Activated naive CD8-positive, alpha-beta T cell treated with anti-CD3 and anti-CD28 coated beads, Interleukin-2, amount 10 ng/mL, durations not matched to agents 7 days and 5 days (primary cell): ENCODE data around the gene PHACTR2. TPM values are rescaled to one million over a fixed set of nuclear protein-coding genes. Genes with fewer than 3 reads are reported as not detected.
"Not testable (repeated sequence)": the region's sequence is repeated elsewhere in the genome, so short reads cannot be mapped to it uniquely, and the experiment has no call there.

Source experiments
- ATAC-seq: fragments of 150-1000 bp; cut with Tn5 transposase; one replicate; pipeline ENCODE4 v1.10.0; 2021; ENCODE audit warnings: low read depth, moderate library complexity
- POLR2A ChIA-PET: fragments of 350-600 bp; sonication (Branson Sonifier 250); formaldehyde crosslinking; loops from one replicate; lab custom pipeline; 2021; ENCODE audit warnings: antibody characterized with exemption; lab: Charles Lee
- DNase-seq: peaks from one replicate; pipeline ENCODE4 v3.0.0; 2021
- H3K27ac Mint-ChIP-seq: one replicate; pipeline ENCODE4 v1.8.0; 2022; ENCODE audit warnings: mild to moderate bottlenecking, mixed read lengths
- H3K27me3 Mint-ChIP-seq: one replicate; pipeline ENCODE4 v1.8.0; 2022; ENCODE audit warnings: mild to moderate bottlenecking, moderate library complexity, mixed read lengths
- H3K36me3 Mint-ChIP-seq: one replicate; pipeline ENCODE4 v1.8.0; 2021; ENCODE audit warnings: mild to moderate bottlenecking, mixed read lengths
- H3K4me1 Mint-ChIP-seq: one replicate; pipeline ENCODE4 v1.8.0; 2021; ENCODE audit warnings: mixed read lengths
- H3K4me3 Mint-ChIP-seq: one replicate; pipeline ENCODE4 v1.8.0; 2022; ENCODE audit warnings: mild to moderate bottlenecking, moderate library complexity, mixed read lengths
- H3K9me3 Mint-ChIP-seq: one replicate; pipeline ENCODE4 v1.8.0; 2021; ENCODE audit warnings: mixed read lengths
- total RNA-seq, 2 experiments: library from RNA; stranded (reverse); gene quantifications; one replicate each; pipeline ENCODE4 v1.2.3, GENCODE V29; 2021

The PHACTR2 gene
- total RNA-seq, 2 experiments from 2014 or later: 29.7 to 30.5 TPM

DNA sequence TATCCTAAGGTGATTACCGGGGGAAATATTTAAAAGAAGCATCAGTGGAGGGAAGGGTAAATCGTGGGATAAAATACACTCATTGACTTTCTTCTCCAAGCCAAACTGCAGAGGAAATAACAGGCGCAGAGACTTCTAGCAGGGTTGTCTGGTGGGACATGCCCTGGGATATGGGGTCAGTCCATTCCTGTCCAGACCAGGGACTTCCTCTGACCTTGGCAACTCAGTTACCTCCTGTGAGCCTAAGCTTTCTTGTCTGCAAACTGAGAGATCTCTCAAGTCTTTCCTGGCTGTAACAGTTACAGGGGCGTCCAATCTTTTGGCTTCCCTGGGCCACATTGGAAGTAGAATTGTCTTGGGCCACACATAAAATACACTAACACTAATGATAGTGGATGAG lies 21.7 kb upstream of the PHACTR2 start:
- POLR2A ChIA-PET: no interaction called here
- no peak overlapping the region for H3K27ac Mint-ChIP-seq
- H3K27me3 Mint-ChIP-seq: no peaks in the 10 kb centered on the region
- no peak for DNase-seq
- H3K4me1 Mint-ChIP-seq: no peaks in the 10 kb centered on the region
- peaks cover 5% of the 10 kb centered on the region for H3K36me3 Mint-ChIP-seq
- no peak overlapping the region for H3K4me3 Mint-ChIP-seq
- peaks cover 6% of the 10 kb centered on the region for H3K9me3 Mint-ChIP-seq
- no peak for ATAC-seq

DNA sequence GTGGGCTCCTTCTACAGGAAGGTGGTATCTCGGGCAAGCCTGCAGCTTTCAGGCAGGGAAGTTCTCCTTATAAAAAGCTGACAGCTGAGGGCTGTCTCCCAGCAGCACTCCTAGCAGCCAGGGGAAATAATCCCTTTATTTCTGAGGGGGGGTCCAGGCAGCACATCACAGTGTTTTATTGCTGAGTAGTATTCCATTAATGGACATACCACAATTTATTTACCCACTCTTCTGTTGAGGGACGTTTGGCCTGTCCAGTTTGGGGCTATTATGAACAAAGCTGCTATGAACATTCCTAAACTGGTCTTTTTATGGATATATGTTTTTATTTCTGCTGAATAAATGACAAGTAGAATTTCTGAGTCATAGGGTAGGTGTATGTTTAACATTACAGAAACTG lies 20.0 kb upstream of the PHACTR2 start:
- POLR2A ChIA-PET: no interaction called here
- Mint-ChIP-seq H3K4me3 (no peak overlapping the region), H3K36me3 (peaks cover 5% of the 10 kb centered on the region), H3K9me3 (peaks cover 6% of the 10 kb centered on the region), H3K27ac (no peak overlapping the region), H3K27me3 (no peaks in the 10 kb centered on the region), H3K4me1 (no peaks in the 10 kb centered on the region)
- no peak for ATAC-seq
- DNase-seq: no peak

- H3K9me3 Mint-ChIP-seq, ATAC-seq, DNase-seq, H3K27me3 Mint-ChIP-seq, H3K27ac Mint-ChIP-seq, H3K4me3 Mint-ChIP-seq, H3K4me1 Mint-ChIP-seq, POLR2A ChIA-PET, H3K36me3 Mint-ChIP-seq: not testable (repeated sequence)
Observed at GRCh38 chr6:143660170-143660569, 17.6 kb upstream of the PHACTR2 start.

- H3K36me3 Mint-ChIP-seq: peaks cover 5% of the 10 kb centered on the region
- POLR2A ChIA-PET: no interaction called here
- no peak overlapping the region for H3K27ac Mint-ChIP-seq
- DNase-seq (no peak), ATAC-seq (no peak)
- H3K4me3 Mint-ChIP-seq: no peak overlapping the region
- H3K27me3 Mint-ChIP-seq: peaks cover 3% of the 10 kb centered on the region
- peaks cover 22% of the 10 kb centered on the region for H3K9me3 Mint-ChIP-seq
- no peaks in the 10 kb centered on the region for H3K4me1 Mint-ChIP-seq
Observed at GRCh38 chr6:143664171-143664570, 13.6 kb upstream of the PHACTR2 start.

DNA sequence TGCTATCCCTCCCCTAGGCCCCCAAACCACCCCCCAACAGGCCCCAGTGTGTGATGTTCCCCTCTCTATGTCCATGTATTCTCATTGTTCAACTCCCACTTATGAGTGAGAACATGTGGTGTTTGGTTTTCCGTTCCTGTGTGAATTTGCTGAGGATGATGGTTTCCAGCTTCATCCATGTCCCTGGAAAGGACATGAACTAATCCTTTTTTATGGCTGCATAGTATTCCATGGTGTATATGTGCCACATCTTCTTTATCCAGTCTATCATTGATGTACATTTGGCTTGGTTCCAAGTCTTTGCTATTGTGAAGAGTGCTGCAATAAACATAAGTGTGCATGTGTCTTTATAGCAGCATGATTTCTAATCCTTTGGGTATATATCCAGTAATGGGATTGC lies 11.8 kb upstream of the PHACTR2 start:
- H3K27me3 Mint-ChIP-seq, H3K27ac Mint-ChIP-seq, H3K4me3 Mint-ChIP-seq, ATAC-seq, DNase-seq, H3K36me3 Mint-ChIP-seq, H3K4me1 Mint-ChIP-seq, POLR2A ChIA-PET: not testable (repeated sequence)
- peaks cover 24% of the 10 kb centered on the region for H3K9me3 Mint-ChIP-seq

- H3K36me3 Mint-ChIP-seq, DNase-seq, H3K4me3 Mint-ChIP-seq, POLR2A ChIA-PET, H3K27me3 Mint-ChIP-seq, ATAC-seq, H3K27ac Mint-ChIP-seq, H3K4me1 Mint-ChIP-seq: not testable (repeated sequence)
- peaks cover 24% of the 10 kb centered on the region for H3K9me3 Mint-ChIP-seq
Observed at GRCh38 chr6:143669483-143669882, 8.3 kb upstream of the PHACTR2 start.

DNA sequence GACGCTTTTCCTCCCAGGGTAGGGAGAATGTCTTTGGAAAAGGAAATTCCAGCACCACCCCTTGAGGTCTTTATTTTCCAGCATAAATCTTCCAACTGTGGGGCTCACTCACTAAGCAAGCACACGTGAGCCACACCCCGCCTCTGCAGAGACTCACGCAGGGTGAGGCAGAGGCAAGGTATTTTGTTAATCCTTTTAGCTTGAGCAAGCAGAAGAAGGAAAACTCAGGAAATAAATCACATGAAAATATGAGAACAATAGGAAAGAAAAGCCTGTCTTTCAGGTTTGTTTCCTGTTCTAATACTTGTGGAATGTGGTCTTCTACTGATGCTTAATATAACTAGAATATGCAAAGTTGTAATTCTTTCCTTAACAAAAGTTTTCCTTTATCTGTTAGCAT lies 4.1 kb upstream of the PHACTR2 start:
- Mint-ChIP-seq H3K4me1 (peaks cover 3% of the 10 kb centered on the region), H3K4me3 (no peak overlapping the region), H3K27ac (no peak overlapping the region), H3K27me3 (peaks cover 26% of the 10 kb centered on the region), H3K9me3 (peaks cover 9% of the 10 kb centered on the region), H3K36me3 (peaks cover 2% of the 10 kb centered on the region)
- POLR2A ChIA-PET: no interaction called here
- no peak for ATAC-seq
- no peak for DNase-seq

- peaks cover 6% of the 10 kb centered on the region for H3K4me1 Mint-ChIP-seq
- ATAC-seq: no peak
- no peak for DNase-seq
- peaks cover 3% of the 10 kb centered on the region for H3K9me3 Mint-ChIP-seq
- H3K4me3 Mint-ChIP-seq: no peak overlapping the region
- POLR2A ChIA-PET: no interaction called here
- peaks cover 33% of the 10 kb centered on the region for H3K27me3 Mint-ChIP-seq
- H3K36me3 Mint-ChIP-seq: peaks cover 2% of the 10 kb centered on the region
- H3K27ac Mint-ChIP-seq: no peak overlapping the region
Observed at GRCh38 chr6:143674483-143675381, 3.0 kb upstream of the PHACTR2 start.

DNA sequence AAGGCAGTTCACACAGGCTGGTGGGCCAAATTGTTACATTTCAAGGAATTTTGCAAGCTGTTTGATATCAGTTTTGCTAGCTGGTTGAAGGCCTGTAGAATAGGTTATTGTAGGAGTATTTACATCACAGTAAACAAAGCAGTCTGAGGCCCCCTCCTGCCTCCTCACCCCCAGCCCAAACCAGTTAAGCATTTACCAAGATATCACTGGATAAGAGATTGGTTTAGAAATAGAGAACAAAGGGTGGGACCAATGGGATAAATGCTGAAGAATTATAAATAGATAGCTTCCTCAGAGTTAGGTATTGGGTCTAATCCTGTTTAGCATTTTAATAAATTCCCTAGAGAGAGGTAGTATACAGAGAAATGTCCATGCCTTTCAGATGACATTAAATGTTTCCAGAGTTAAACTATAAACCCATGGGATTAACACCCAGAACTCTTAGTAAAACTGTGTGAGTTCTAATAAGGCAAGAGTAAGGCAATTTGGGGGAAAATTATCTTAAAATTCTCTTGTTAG lies 2.3 kb upstream of the PHACTR2 start:
- Mint-ChIP-seq H3K27me3 (peaks cover 35% of the 10 kb centered on the region), H3K36me3 (peaks cover 2% of the 10 kb centered on the region), H3K4me1 (peaks cover 6% of the 10 kb centered on the region), H3K27ac (no peak overlapping the region), H3K4me3 (no peak overlapping the region), H3K9me3 (peaks cover 2% of the 10 kb centered on the region)
- DNase-seq (no peak), ATAC-seq (no peak)
- POLR2A ChIA-PET: no interaction called here

DNA sequence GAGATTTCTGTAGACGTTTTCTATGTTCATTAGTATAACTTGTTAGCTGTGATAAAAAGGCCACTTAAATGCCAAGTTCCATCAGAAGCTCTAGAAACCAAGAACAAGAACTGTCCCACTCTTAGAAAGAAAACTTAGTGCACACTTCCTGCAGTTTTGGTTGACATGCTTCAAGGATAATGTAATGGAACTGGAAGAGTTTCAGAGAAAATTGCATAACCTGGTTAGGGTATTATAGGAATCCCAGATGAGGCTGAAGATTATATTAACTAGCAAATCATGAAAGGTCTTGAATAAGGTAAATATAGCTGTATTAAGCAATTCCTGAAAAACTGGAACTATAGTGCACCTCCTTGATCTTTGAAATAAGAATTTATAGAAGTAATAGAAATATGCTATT lies 1.8 kb upstream of the PHACTR2 start:
- no peak for ATAC-seq
- peaks cover 35% of the 10 kb centered on the region for H3K27me3 Mint-ChIP-seq
- H3K4me1 Mint-ChIP-seq: peaks cover 6% of the 10 kb centered on the region

DNA sequence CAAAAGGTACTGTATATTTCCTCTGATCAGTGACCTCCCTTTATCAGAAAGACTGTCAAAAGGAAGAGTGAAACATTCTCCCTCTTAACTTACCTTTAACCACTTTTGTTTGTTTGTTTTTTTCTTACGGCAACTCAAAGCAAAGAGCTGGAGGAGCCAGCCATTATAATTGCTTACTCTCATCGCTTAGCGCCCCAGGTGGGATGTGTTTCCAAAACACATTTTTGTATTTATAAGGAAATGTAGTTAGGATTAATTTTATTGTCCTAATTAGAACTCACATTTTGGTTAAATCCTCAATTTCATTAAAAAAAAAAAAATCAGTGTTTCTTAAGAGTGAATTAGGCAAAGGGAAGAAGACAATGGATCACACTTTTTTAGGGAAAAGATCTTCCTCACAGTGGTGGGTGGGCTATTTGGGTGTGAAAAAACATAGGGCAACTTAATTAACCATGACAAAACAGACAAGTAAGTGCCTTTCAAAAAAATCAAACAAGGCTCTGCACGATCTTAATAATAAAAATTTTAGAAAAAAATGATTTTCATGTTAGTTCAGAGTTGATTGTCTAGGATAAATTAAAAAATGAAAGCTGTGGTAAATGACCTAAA lies 1.2 kb upstream of the PHACTR2 start:
- H3K4me1 Mint-ChIP-seq: peaks cover 6% of the 10 kb centered on the region
- no peaks in the 10 kb centered on the region for H3K36me3 Mint-ChIP-seq
- DNase-seq: no peak
- no peaks in the 10 kb centered on the region for H3K9me3 Mint-ChIP-seq
- H3K27ac Mint-ChIP-seq: no peak overlapping the region
- ATAC-seq: no peak
- POLR2A ChIA-PET: no interaction called here
- H3K27me3 Mint-ChIP-seq: peaks cover 35% of the 10 kb centered on the region
- H3K4me3 Mint-ChIP-seq: no peak overlapping the region

More for the DNA sequence above, 1.8 kb upstream of the PHACTR2 start:
- Mint-ChIP-seq H3K27ac (no peak overlapping the region), H3K9me3 (peaks cover 2% of the 10 kb centered on the region), H3K4me3 (no peak overlapping the region), H3K36me3 (peaks cover 2% of the 10 kb centered on the region)
- POLR2A ChIA-PET: no interaction called here
- no peak for DNase-seq

DNA sequence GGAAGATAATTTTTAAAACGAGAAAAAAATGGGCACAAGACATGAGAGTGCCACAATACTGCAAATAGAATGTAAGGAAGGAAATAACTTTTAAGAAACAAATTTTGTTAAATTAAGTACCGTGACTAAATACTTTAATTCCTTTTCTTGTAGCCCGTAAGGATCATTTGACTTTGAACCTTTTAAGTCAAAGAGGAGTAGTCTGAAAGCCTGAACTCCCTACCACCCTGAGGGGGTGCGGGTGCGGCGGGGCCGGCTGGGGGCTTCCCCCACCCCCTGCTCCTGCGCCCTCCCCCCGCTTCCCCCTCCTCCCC lies 231 bp upstream of the PHACTR2 start:
- Mint-ChIP-seq H3K27ac (no peak overlapping the region), H3K4me3 (no peak overlapping the region), H3K4me1 (peaks cover 6% of the 10 kb centered on the region), H3K9me3 (no peaks in the 10 kb centered on the region), H3K36me3 (peaks cover 2% of the 10 kb centered on the region), H3K27me3 (peaks cover 35% of the 10 kb centered on the region)
- POLR2A ChIA-PET: no interaction called here
- ATAC-seq (no peak), DNase-seq (no peak)

GRCh38 chr6:143679041-143679440 lies 1.3 kb downstream of the PHACTR2 start:
- DNase-seq (no peak), ATAC-seq (no peak)
- H3K27ac Mint-ChIP-seq: no peak overlapping the region
- POLR2A ChIA-PET: interaction anchor here (0.6 kb wide), 1 partner anchor 415 kb away, joined by 3 read pairs; no protein-coding TSS in a partner anchor
- peaks cover 35% of the 10 kb centered on the region for H3K27me3 Mint-ChIP-seq
- peaks cover 2% of the 10 kb centered on the region for H3K36me3 Mint-ChIP-seq
- peak overlapping the region; percentile 80 for H3K4me3 Mint-ChIP-seq
- no peaks in the 10 kb centered on the region for H3K9me3 Mint-ChIP-seq
- peaks cover 6% of the 10 kb centered on the region for H3K4me1 Mint-ChIP-seq

GRCh38 chr6:143680141-143680540 lies 2.4 kb downstream of the PHACTR2 start:
- no peak overlapping the region for H3K27ac Mint-ChIP-seq
- DNase-seq (no peak), ATAC-seq (no peak)
- H3K36me3 Mint-ChIP-seq: peaks cover 2% of the 10 kb centered on the region
- peaks cover 32% of the 10 kb centered on the region for H3K27me3 Mint-ChIP-seq
- POLR2A ChIA-PET: no interaction called here
- peaks cover 6% of the 10 kb centered on the region for H3K4me1 Mint-ChIP-seq
- H3K4me3 Mint-ChIP-seq: no peak overlapping the region
- no peaks in the 10 kb centered on the region for H3K9me3 Mint-ChIP-seq
